H9 (cell line): Measurements from ENCODE around the gene DOCK2. TPM values are rescaled to one million over a fixed set of nuclear protein-coding genes. Genes with fewer than 3 reads are reported as not detected.

ENCODE experiments used
- DNase-seq: peaks from one replicate; pipeline ENCODE4 v3.0.0-alpha.2; 2017
- H2AFZ ChIP-seq: one replicate; pipeline ENCODE4 v1.6.1; 2013; ENCODE audit warnings: mild to moderate bottlenecking, low read length, control low read depth, moderate library complexity
- H2AK5ac ChIP-seq: 2 replicates; pipeline ENCODE4 v1.6.1; 2013; ENCODE audit warnings: low read length, control low read depth, mixed read lengths; ENCODE audit not compliant: insufficient read length
- H2BK120ac ChIP-seq: one replicate; pipeline ENCODE4 v1.6.1; 2013; ENCODE audit warnings: low read depth, mild to moderate bottlenecking, low read length, control low read depth, inconsistent platforms; ENCODE audit not compliant: poor library complexity, severe bottlenecking
- H2BK12ac ChIP-seq: 2 replicates; pipeline ENCODE4 v1.6.1; 2013; ENCODE audit warnings: low read length, control low read depth, mixed read lengths, low read depth; ENCODE audit not compliant: insufficient read length
- H2BK15ac ChIP-seq: 2 replicates; pipeline ENCODE4 v1.6.1; 2013; ENCODE audit warnings: low read depth, low read length, control low read depth
- H2BK20ac ChIP-seq: one replicate; pipeline ENCODE4 v1.6.1; 2013; ENCODE audit warnings: low read depth, mild to moderate bottlenecking, low read length, control low read depth, inconsistent platforms; ENCODE audit not compliant: poor library complexity, severe bottlenecking
- H2BK5ac ChIP-seq: 2 replicates; pipeline ENCODE4 v1.6.1; 2013; ENCODE audit warnings: low read length, control low read depth, mixed read lengths; ENCODE audit not compliant: insufficient read length
- H3K14ac ChIP-seq: 2 replicates; pipeline ENCODE4 v1.6.1; 2013; ENCODE audit warnings: low read length, control low read depth; ENCODE audit not compliant: insufficient read depth
- H3K18ac ChIP-seq: 2 replicates; pipeline ENCODE4 v1.6.1; 2013; ENCODE audit warnings: low read depth, mild to moderate bottlenecking, mixed read lengths, low read length, control low read depth; ENCODE audit not compliant: insufficient read length
- H3K23ac ChIP-seq: 2 replicates; pipeline ENCODE4 v1.6.1; 2013; ENCODE audit warnings: low read length, control low read depth, mixed read lengths, low read depth; ENCODE audit not compliant: insufficient read length
- H3K23me2 ChIP-seq: 2 replicates; pipeline ENCODE4 v1.6.1; 2013; ENCODE audit warnings: low read depth, mild to moderate bottlenecking, mixed read lengths, low read length, control low read depth; ENCODE audit not compliant: insufficient read length, poor library complexity, severe bottlenecking
- H3K27ac ChIP-seq: 2 replicates; pipeline ENCODE4 v1.5.1; 2013; ENCODE audit warnings: low read length, control low read depth, mixed read lengths, low read depth; ENCODE audit not compliant: insufficient read length
- H3K27me3 ChIP-seq: 2 replicates; pipeline ENCODE4 v1.6.1; 2013; ENCODE audit warnings: low read length, control low read depth, inconsistent platforms; ENCODE audit not compliant: insufficient read depth
- H3K4ac ChIP-seq: 2 replicates; pipeline ENCODE4 v1.6.1; 2013; ENCODE audit warnings: low read depth, mild to moderate bottlenecking, control low read depth, inconsistent platforms, low read length, moderate library complexity
- H3K4me1 ChIP-seq: 2 replicates; pipeline ENCODE4 v1.6.1; 2013; ENCODE audit warnings: low read length, control low read depth, inconsistent platforms; ENCODE audit not compliant: insufficient read depth
- H3K4me2 ChIP-seq: 2 replicates; pipeline ENCODE4 v1.6.1; 2013; ENCODE audit warnings: low read length, control low read depth, mixed read lengths; ENCODE audit not compliant: insufficient read length, insufficient read depth
- H3K56ac ChIP-seq: 2 replicates; pipeline ENCODE4 v1.6.1; 2013; ENCODE audit warnings: low read depth, mild to moderate bottlenecking, mixed read lengths, low read length, control low read depth; ENCODE audit not compliant: insufficient read length
- H3K79me1 ChIP-seq: 2 replicates; pipeline ENCODE4 v1.6.1; 2013; ENCODE audit warnings: low read depth, mild to moderate bottlenecking, moderate library complexity, low read length, control low read depth, inconsistent platforms; ENCODE audit not compliant: insufficient read depth, poor library complexity, severe bottlenecking
- H3K79me2 ChIP-seq: 2 replicates; pipeline ENCODE4 v1.6.1; 2013; ENCODE audit warnings: low read length, control low read depth, inconsistent platforms; ENCODE audit not compliant: insufficient read depth
- H3K9ac ChIP-seq: 2 replicates; pipeline ENCODE4 v1.6.1; 2013; ENCODE audit warnings: low read length, control low read depth, mixed read lengths; ENCODE audit not compliant: insufficient read length; ENCODE audit errors: extremely low read depth
- H3K9me3 ChIP-seq: one replicate; pipeline ENCODE4 v1.6.1; 2013; ENCODE audit warnings: low read depth, low read length, inconsistent platforms; ENCODE audit not compliant: control insufficient read depth
- H3T11ph ChIP-seq: one replicate; pipeline ENCODE4 v1.6.1; 2013; ENCODE audit warnings: mild to moderate bottlenecking, low read length, control low read depth, inconsistent platforms
- H4K20me1 ChIP-seq: one replicate; pipeline ENCODE4 v1.6.1; 2013; ENCODE audit not compliant: control insufficient read depth, insufficient read length, insufficient read depth
- H4K5ac ChIP-seq: 2 replicates; pipeline ENCODE4 v1.6.1; 2013; ENCODE audit warnings: low read depth, mild to moderate bottlenecking, mixed read lengths, low read length, control low read depth; ENCODE audit not compliant: insufficient read length
- H4K8ac ChIP-seq: replicated peaks from 2 replicates; pipeline ENCODE4 v1.6.1; 2013; ENCODE audit warnings: low read length, control low read depth, mixed read lengths, low read depth; ENCODE audit not compliant: insufficient read length
- H4K91ac ChIP-seq: 2 replicates; pipeline ENCODE4 v1.6.1; 2013; ENCODE audit warnings: low read depth, mild to moderate bottlenecking, moderate library complexity, mixed read lengths, low read length, control low read depth; ENCODE audit not compliant: insufficient read length
- H3K27ac Mint-ChIP-seq, 3 experiments: 2 replicates in 2 of 3; 3 replicates in 1 of 3; pipeline ENCODE4 v1.8.0; 2020 to 2021; ENCODE audit warnings: mixed read lengths in 3 of 3, mild to moderate bottlenecking in 1 of 3, moderate library complexity in 1 of 3
- H3K27me3 Mint-ChIP-seq: 2 replicates; pipeline ENCODE4 v1.8.0; 2021; ENCODE audit warnings: low read depth, mild to moderate bottlenecking, moderate library complexity, mixed read lengths
- H3K36me3 Mint-ChIP-seq, 3 experiments: 2 replicates in 2 of 3; 3 replicates in 1 of 3; pipeline ENCODE4 v1.8.0; 2020 to 2021; ENCODE audit warnings: low read depth in 3 of 3, mixed read lengths in 3 of 3; ENCODE audit not compliant: insufficient read depth in 1 of 3
- H3K4me1 Mint-ChIP-seq, 2 experiments: 2 replicates each; pipeline ENCODE4 v1.8.0; 2020; ENCODE audit warnings: mixed read lengths in 2 of 2
- H3K4me3 Mint-ChIP-seq, 2 experiments: 2 replicates in 1 of 2; 3 replicates in 1 of 2; pipeline ENCODE4 v1.8.0; 2020 to 2021; ENCODE audit warnings: mild to moderate bottlenecking in 2 of 2, mixed read lengths in 2 of 2, moderate library complexity in 1 of 2
- H3K9me3 Mint-ChIP-seq, 2 experiments: 2 replicates in 1 of 2; 3 replicates in 1 of 2; pipeline ENCODE4 v1.8.0; 2020; ENCODE audit warnings: mild to moderate bottlenecking in 2 of 2, mixed read lengths in 2 of 2, moderate library complexity in 1 of 2
- CTCF ChIP-seq: fragments of 200-600 bp; sonication (generic); conservative IDR thresholded peaks from 3 replicates; pipeline ENCODE4 v1.8.0; 2021; ENCODE audit warnings: antibody characterized with exemption, mild to moderate bottlenecking
- WGBS: extraction: QIAGEN DNeasy Blood & Tissue Kit; methylation state at CpG from one replicate; pipeline ENCODE4 v1.1.7; 2013; ENCODE audit warnings: missing lambda C conversion rate, low lambda C conversion rate, mixed read lengths; ENCODE audit not compliant: insufficient read length; ENCODE audit errors: extremely low coverage; 5-methylcytosine and 5-hydroxymethylcytosine counted together
- total RNA-seq: library from RNA; stranded (reverse); gene quantifications from 2 replicates; pipeline ENCODE4 v1.2.1, GENCODE V29; 2021

DOCK2 gene
- total RNA-seq, 1 experiment from 2014 or later: 7.8 TPM

DNA sequence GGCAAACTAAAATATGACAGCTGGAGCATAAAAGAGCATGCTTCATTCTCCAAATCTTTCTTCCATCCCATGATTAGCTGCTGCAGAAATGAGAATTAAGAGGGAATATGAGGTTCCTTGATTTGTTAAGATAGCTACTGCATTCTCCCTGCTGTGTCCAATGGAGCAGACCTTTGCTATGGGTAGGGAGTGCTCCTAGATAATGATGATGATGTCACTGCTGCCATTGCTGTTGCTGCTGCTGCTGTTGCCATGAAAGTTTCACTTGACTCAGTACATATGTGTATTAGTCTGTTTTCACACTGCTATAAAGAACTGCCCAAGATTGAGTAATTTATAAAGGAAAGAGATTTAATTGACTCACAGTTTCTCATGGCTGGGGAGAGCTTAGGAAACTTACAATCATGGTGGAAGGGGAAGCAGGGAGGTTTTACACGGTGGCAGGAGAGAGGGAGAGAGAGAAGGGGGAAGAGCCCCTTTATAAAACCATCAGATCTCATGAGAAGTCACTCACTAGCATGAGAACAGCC, 214.3 kb downstream of the DOCK2 start:
- no peak for DNase-seq

More for the DNA sequence above, 214.3 kb downstream of the DOCK2 start:
- no peak overlapping the region for H3K4me2 ChIP-seq
- no peak overlapping the region for H3K4ac ChIP-seq
- no peak overlapping the region for H3K18ac ChIP-seq
- Mint-ChIP-seq H3K9me3 (peaks cover 23% of the 10 kb centered on the region in 2 experiments), H3K27ac (no peak overlapping the region), H3K27me3 (peaks cover 1% of the 10 kb centered on the region), H3K36me3 (peaks cover 6 to 15% (median 13%) of the 10 kb centered on the region in 3 experiments; a peak in 6 of 7 replicates), H3K4me3 (no peak overlapping the region), H3K4me1 (no peaks in the 10 kb centered on the region)
- TF ChIP-seq CTCF: no peak
- no peaks in the 10 kb centered on the region for H3K27me3 ChIP-seq
- H3K14ac ChIP-seq: no peak overlapping the region
- no peaks in the 10 kb centered on the region for H3K23me2 ChIP-seq
- no peak overlapping the region for H2BK15ac ChIP-seq
- no peaks in the 10 kb centered on the region for H3K4me1 ChIP-seq
- H3K23ac ChIP-seq: no peak overlapping the region
- H2BK120ac ChIP-seq: no peak overlapping the region
- no peaks in the 10 kb centered on the region for H4K20me1 ChIP-seq
- no peak overlapping the region for H2AFZ ChIP-seq
- peaks cover 7% of the 10 kb centered on the region for H3K9me3 ChIP-seq
- H3K79me2 ChIP-seq: no peaks in the 10 kb centered on the region
- no peak overlapping the region for H3K27ac ChIP-seq
- no peak overlapping the region for H2BK12ac ChIP-seq
- no CpG with 5 or more reads among the region's 1 CpG for WGBS
- H4K8ac ChIP-seq: no peak overlapping the region
- H2AK5ac ChIP-seq: no peak overlapping the region
- no peak overlapping the region for H3T11ph ChIP-seq
- H3K56ac ChIP-seq: no peak overlapping the region
- no peak overlapping the region for H4K5ac ChIP-seq
- no peak overlapping the region for H2BK20ac ChIP-seq
- H4K91ac ChIP-seq: no peak overlapping the region
- H3K9ac ChIP-seq: no peak overlapping the region
- H3K79me1 ChIP-seq: no peaks in the 10 kb centered on the region
- H2BK5ac ChIP-seq: no peak overlapping the region
